Osteoblast (primary cell): Measurements from ENCODE around the gene ATP1B1. TPM values are rescaled to one million over a fixed set of nuclear protein-coding genes. Genes with fewer than 3 reads are reported as not detected.
"Not testable (repeated sequence)": the region's sequence is repeated elsewhere in the genome, so short reads cannot be mapped to it uniquely, and the experiment has no call there.

ENCODE experiments used
- DNase-seq: peaks from one replicate; pipeline ENCODE4 v3.0.0; 2011; ENCODE audit warnings: low spot score, mixed read lengths; ENCODE audit not compliant: insufficient read length; ENCODE audit errors: missing footprints
- H2AFZ ChIP-seq: 2 replicates; pipeline ENCODE4 v1.6.0; 2011; ENCODE audit warnings: mild to moderate bottlenecking, low read length
- H3K27ac ChIP-seq: 2 replicates; pipeline ENCODE4 v1.5.1; 2011; ENCODE audit warnings: mild to moderate bottlenecking, low read depth, low read length, moderate library complexity
- H3K27me3 ChIP-seq: 2 replicates; pipeline ENCODE4 v1.6.0; 2012; ENCODE audit warnings: mild to moderate bottlenecking, control low read depth, inconsistent platforms, low read length, moderate library complexity; ENCODE audit not compliant: insufficient read depth
- H3K36me3 ChIP-seq: 2 replicates; pipeline ENCODE4 v1.5.1; 2011; ENCODE audit warnings: mild to moderate bottlenecking, low read length, control low read depth, moderate library complexity; ENCODE audit not compliant: insufficient read depth
- H3K4me1 ChIP-seq: 2 replicates; pipeline ENCODE4 v1.5.1; 2011; ENCODE audit warnings: mild to moderate bottlenecking, low read length, control low read depth, moderate library complexity; ENCODE audit not compliant: insufficient read depth
- H3K4me2 ChIP-seq: 2 replicates; pipeline ENCODE4 v1.6.0; 2011; ENCODE audit warnings: mild to moderate bottlenecking, low read length; ENCODE audit not compliant: insufficient read depth
- H3K4me3 ChIP-seq: fragments of 200-600 bp; sonication (generic); 3 replicates; pipeline ENCODE4 v1.5.1; 2012; ENCODE audit warnings: mild to moderate bottlenecking, low read length, inconsistent platforms; ENCODE audit not compliant: insufficient read depth
- H3K79me2 ChIP-seq: 2 replicates; pipeline ENCODE4 v1.6.0; 2012; ENCODE audit warnings: mild to moderate bottlenecking, low read length, control low read depth, inconsistent platforms; ENCODE audit not compliant: insufficient read depth
- H3K9me3 ChIP-seq: 2 replicates; pipeline ENCODE4 v1.5.1; 2011; ENCODE audit warnings: low read depth, low read length, control low read depth
- H4K20me1 ChIP-seq: 2 replicates; pipeline ENCODE4 v1.6.0; 2012; ENCODE audit warnings: mild to moderate bottlenecking, low read length, control low read depth; ENCODE audit not compliant: insufficient read depth
- total RNA-seq: library from RNA; depleted of rRNA; stranded (reverse); fragments of >200 nt; gene quantifications from 2 replicates; pipeline ENCODE4 v1.2.3, GENCODE V29; 2012
- TF ChIP-seq, protein P1 (sequence below): IDR thresholded peaks from 2 replicates; pipeline ENCODE4 v1.5.1; 2011; ENCODE audit warnings: mild to moderate bottlenecking, low read depth, low read length, moderate library complexity; ENCODE audit errors: extremely low read depth

Gene ATP1B1
- total RNA-seq, 1 donor: 8.3 TPM

DNA sequence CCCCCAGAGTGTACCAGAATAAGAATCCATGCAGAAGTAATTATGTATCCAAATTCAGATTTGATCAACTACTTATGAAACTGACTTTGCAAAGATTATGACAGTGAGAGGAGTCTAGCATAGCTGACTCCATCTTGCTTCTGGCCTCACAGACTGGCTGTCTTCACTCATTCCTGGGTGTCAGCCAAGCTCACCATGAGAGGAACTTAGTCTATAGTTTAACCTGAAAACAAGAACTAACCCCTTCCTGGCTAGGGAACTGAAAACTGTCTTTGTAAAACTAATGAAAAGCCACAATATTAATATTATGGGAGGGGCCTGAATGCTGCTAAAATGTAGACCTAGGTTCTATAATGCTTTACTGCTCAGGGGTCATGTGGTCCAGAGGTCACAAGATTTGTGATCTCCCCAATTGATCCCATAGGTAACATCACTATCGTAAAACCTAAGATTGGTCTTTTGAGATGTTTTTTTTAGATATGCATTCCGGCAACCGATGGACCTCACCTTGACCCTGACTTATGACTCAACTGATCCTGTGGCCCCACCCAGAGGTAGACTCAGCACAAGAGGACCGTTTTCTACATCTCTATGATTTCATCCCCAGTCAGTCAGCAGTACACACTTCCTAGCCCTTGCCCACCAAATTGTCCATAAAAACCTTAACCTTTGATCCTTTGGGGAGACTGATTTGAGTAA is 55.2 kb downstream of the ATP1B1 start:
- H3K36me3 ChIP-seq: no peaks in the 10 kb centered on the region
- TF ChIP-seq, protein P1, sequence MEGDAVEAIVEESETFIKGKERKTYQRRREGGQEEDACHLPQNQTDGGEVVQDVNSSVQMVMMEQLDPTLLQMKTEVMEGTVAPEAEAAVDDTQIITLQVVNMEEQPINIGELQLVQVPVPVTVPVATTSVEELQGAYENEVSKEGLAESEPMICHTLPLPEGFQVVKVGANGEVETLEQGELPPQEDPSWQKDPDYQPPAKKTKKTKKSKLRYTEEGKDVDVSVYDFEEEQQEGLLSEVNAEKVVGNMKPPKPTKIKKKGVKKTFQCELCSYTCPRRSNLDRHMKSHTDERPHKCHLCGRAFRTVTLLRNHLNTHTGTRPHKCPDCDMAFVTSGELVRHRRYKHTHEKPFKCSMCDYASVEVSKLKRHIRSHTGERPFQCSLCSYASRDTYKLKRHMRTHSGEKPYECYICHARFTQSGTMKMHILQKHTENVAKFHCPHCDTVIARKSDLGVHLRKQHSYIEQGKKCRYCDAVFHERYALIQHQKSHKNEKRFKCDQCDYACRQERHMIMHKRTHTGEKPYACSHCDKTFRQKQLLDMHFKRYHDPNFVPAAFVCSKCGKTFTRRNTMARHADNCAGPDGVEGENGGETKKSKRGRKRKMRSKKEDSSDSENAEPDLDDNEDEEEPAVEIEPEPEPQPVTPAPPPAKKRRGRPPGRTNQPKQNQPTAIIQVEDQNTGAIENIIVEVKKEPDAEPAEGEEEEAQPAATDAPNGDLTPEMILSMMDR: no peak
- H4K20me1 ChIP-seq: no peaks in the 10 kb centered on the region
- no peak overlapping the region for H3K4me2 ChIP-seq
- no peaks in the 10 kb centered on the region for H3K79me2 ChIP-seq
- H3K27me3 ChIP-seq: no peaks in the 10 kb centered on the region
- H3K4me1 ChIP-seq: peaks cover 8% of the 10 kb centered on the region
- H2AFZ ChIP-seq: no peak overlapping the region
- H3K27ac ChIP-seq: no peak overlapping the region
- H3K4me3 ChIP-seq: no peak overlapping the region
- DNase-seq: no peak
- no peaks in the 10 kb centered on the region for H3K9me3 ChIP-seq

- Histone ChIP-seq H3K27me3 (no peaks in the 10 kb centered on the region), H3K4me1 (peaks cover 8% of the 10 kb centered on the region), H4K20me1 (no peaks in the 10 kb centered on the region), H3K4me2 (no peak overlapping the region), H3K79me2 (no peaks in the 10 kb centered on the region), H3K36me3 (no peaks in the 10 kb centered on the region), H3K27ac (no peak overlapping the region), H3K9me3 (no peaks in the 10 kb centered on the region), H3K4me3 (no peak overlapping the region), H2AFZ (no peak overlapping the region)
- TF ChIP-seq, protein P1: no peak
- DNase-seq: no peak
These were observed 56.6 kb downstream of the ATP1B1 start for GRCh38 chr1:169163059-169163458.

DNA sequence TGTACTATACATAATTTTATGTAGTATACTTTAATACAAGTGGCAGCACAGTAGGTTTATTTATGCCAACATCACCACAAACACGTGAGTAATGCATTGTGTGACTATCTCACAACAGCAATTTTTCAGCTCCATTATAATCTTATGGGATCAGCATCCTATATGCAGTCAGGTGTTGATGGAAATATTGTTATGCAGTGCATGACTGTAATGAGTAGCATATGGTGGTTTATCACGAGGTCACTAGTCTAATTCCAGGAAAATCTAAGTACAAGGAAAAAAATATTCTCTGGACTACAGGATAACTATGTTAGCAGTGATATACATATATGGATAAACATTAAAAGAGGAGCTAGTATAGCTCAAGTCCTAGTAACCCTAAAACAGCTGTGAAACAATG is 69.0 kb downstream of the ATP1B1 start:
- Histone ChIP-seq H3K4me2 (no peak overlapping the region), H3K4me3 (no peak overlapping the region), H4K20me1 (no peaks in the 10 kb centered on the region), H3K9me3 (no peaks in the 10 kb centered on the region), H3K4me1 (no peaks in the 10 kb centered on the region), H3K27me3 (no peaks in the 10 kb centered on the region), H3K36me3 (no peaks in the 10 kb centered on the region), H3K79me2 (no peaks in the 10 kb centered on the region), H3K27ac (no peak overlapping the region), H2AFZ (no peak overlapping the region)
- TF ChIP-seq, protein P1: no peak
- DNase-seq: no peak

- not testable (repeated sequence) for H3K9me3 ChIP-seq, H3K79me2 ChIP-seq, H3K36me3 ChIP-seq, H3K4me2 ChIP-seq, H3K4me3 ChIP-seq, H3K4me1 ChIP-seq, H3K27ac ChIP-seq, DNase-seq, H4K20me1 ChIP-seq, H3K27me3 ChIP-seq, H2AFZ ChIP-seq
These were observed 72.9 kb downstream of the ATP1B1 start for GRCh38 chr1:169179431-169179830.
